Stimulated activated CD4-positive, alpha-beta T cell treated with anti-CD3 and anti-CD28 coated beads, Interleukin-4, amount 100 ng/mL, for 1 hour (primary cell): ENCODE results near the gene SRC.
A peak's percentile ranks its signal among the peaks of the same experiment; 100 is the strongest.

Experiments used
- DNase-seq: peaks from one replicate; pipeline ENCODE4 v3.0.0-alpha.2; 2020

The SRC gene

DNA sequence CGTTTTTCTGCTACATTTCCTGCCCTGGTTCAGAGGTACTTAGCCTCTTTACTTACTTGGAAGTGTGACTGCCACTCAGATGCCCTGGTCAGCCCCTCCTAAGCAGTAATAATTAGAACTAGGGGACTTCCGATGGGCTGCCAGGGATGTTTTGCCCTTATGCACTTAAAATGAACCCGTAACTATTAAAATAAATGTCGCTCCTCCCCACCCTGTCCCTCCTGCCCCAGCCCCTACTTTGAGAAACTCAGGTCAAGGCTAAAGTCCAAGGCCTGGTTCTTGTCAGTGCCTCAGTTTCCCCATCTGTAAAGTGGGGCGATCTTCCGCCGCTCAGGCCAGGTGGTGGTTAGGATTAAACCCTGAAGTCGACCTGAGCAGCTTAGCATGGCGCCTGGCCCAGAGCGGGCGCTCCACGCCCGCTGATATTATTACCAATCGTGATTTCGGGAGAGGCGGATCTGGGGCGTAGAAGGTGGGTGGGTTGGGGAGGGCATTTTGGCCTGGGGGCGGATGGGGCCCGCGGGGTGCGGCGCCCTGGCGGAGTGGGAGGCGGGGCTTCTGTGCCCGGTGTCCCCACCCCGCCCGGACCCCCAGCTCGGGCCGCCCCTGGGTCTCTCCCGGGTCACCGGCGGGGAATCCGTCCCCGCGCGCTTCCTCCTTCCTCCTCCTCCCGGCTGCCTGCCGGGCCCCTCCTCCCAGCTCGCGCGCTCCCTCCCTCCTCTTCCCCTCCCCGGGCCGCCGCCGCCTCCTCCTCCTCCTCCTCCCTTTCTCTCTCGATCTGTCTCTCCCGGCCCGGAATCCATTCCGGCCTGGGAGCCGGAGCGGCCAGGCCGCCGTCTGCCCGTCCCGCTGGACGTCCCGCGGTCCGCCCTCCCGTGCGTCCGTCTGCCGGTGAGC lies at the start of gene SRC:
TSS of gene SRC (plus strand) at position 802 of the 897 bp plus-strand sequence. CDS start 38,014 bp downstream, outside the sequence.
- peak; percentile 54 for DNase-seq

DNA sequence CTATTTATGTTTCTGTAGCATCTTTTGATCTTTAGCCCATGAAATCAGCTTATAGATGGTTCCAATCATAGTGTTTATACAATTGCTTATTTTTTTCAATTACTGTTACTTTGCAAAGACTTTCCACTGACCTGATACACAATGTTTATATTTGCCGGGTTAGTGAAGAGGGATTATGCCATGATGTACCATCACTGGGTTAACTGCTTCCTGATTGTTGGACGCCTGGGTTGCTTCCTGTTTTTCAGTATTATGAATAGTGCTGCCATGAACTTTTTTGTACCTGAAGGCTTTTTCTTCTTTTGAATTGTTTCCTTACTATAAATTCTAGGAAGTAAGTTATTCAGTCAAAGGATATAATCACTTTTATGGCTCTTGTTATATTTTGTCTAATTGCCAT lies 49.6 kb upstream of the SRC start:
- no peak for DNase-seq

DNA sequence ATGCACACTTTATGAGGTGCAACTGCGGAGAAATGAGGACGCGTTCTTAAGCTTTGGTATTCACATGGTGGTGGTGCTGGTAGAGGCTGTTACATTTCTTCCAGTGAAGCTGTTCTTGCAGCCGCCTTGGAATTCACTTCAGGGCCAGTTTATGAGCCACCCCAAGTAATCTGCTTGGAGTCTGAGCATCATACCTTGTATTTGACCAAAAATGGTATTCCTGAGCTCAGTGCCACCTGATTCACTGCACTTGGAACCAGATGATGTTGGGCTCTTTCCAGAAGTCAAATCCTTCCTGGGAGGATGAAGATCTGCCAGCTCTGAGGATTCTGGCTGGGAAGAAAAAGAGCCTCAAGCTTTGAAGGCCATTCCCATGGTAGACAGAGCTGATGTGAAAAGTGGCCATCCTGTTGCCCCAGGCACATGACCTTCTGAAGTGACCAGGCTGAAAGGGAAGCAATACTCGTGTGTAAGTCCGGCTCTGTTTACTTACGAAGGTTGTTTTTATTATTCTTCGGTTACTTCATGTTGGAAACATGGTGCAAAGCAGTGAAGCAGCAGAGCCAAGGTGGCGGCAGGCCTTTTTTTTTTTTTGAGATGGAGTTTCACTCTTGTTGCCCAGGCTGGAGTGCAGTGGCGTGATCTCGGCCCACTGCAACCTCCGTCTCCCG lies 48.7 kb upstream of the SRC start:
- no peak for DNase-seq

DNA sequence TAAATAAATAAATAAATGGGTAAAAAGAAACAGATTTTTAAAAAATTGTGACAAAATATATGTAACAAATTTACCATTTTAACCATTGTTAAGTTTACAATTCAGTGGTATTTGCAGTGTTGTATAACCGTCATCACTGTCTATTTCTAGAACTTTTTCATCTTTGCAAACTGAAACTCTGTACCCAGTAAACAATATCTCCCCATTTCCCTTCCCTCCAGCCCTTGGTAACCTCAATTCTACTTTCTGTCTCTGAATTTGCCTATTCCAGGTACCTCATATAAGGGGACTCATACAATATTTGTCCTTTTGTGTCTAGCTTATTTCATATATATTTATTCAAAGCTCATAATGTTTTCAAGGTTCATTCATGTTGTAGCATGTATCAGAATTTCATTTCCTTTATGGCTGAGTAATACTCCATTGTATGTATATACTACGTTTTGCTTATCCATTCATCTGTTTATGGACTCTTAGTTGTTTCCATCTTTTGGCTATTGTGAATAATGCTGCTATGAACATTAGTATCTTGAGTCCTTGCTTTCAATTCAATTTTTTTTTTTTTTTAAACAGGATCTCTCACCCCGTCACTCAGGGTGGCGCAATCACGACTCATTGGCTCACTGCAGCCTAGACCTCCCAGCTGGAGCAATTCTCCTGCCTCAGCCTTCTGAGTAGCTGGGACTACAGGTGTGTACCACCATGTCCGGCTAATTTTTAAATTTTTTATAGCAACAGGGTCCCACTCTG lies 47.6 kb upstream of the SRC start:
- no peak for DNase-seq

DNA sequence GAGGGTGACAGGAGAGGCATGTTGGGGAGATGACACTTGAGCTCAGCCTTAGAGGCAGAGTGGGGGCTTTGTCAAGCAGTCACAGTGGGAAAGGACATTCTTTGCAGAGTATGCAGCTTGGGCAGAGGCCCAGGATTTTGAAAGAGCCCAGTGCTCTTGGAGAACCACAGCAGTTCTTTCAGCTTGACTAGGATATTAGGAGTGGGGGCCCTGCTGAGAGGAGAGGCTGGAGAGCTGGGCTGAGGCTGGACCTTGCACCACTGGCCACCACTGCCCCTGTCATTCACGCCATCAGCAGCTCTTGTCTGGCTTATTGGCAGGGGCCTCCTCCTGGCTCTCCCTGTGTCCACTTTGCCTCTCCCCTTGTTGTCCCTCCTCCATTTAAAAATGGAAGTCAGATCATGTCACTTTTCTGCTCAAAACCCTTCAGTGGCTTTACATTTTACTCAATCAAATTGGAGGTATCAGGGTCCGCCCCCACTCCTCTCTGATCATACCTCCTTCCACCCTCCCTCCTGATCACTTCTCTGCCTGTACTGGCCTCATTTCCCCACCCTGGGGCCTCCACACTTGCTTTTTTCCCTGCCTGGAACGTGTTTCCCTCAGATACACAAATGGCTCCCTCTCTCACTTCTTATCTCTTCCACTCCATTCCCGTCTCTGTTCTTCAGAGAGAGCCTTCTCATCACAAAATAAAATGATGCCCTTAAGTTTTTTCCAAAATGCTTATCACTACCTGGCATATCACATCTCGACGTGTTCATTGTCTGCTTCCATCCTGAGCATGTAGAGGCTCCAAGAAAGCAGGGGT lies 46.0 kb upstream of the SRC start:
- DNase-seq, result no peak

DNA sequence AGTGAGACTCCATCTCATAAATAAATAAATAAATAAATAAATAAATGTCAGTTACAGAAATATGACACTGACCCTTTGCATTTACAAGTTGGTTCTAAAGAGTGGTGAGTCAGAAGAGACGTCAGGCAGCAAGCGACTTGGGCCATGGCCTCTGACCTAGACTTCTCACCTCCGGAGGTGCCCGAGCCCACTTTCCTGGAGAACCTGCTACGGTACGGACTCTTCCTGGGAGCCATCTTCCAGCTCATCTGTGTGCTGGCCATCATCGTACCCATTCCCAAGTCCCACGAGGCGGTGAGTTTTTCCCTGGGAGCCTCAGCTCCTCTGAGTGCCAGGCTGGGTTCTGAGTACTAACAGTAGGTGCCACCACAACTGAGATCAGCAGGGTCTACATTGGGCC lies 44.8 kb upstream of the SRC start:
- DNase-seq, result no peak

DNA sequence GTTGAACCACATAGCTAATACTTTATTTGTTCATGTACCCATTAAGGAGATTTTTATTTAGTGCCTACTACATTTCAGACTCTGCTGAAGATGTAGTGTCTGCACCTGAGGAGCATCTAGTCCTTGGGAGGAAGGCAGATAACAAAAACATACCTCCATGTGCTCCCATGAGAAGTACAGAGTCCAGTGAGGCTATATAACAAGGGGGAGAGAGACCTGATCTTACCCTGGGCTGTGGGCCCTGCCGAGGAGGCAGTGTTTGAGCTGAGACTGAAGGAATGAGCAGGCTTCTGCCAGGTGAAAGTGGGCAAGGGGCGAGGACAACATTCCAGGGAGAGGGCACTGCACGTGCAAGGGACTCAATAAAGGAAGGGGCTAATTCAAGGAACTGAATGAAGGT lies 44.4 kb upstream of the SRC start:
- DNase-seq, result no peak

DNA sequence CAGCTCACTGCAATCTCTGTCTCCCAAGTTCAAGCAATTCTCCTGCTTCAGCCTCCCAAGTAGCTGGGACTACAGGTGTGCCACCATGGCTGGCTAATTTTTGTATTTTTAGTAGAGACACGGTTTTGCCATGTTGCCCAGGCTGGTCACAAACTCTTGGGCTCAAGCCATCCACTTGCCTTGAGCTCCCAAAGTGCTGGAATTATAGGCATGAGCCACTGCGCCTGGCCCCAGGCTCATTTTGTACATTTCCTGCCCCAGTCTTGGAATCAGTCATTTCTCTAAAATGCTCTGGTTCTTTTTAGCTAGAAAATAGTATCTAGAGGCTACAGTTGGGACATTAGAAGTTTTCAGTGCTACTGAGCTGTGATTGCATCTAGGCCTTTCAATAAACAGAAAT lies 43.0 kb upstream of the SRC start:
- DNase-seq, result no peak

DNA sequence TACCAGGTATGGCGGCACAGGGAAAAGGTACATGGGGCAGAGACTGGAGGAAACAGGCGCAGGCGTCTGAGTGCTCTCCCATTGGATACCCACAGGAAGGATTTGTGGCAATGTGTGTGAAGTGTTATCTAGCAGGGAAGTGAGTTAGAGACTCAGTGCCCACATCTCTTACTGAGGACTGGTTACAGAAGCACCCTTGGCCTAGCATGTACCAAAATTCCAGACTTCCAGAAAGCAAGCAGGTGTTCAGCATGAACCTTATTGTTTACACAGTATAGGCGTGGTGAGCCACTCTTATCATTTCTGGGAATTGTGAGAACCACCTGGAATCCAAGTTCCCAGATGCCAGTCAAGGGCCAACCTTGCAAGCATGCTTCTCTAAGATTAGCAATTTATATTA lies 42.3 kb upstream of the SRC start:
- DNase-seq, result no peak

DNA sequence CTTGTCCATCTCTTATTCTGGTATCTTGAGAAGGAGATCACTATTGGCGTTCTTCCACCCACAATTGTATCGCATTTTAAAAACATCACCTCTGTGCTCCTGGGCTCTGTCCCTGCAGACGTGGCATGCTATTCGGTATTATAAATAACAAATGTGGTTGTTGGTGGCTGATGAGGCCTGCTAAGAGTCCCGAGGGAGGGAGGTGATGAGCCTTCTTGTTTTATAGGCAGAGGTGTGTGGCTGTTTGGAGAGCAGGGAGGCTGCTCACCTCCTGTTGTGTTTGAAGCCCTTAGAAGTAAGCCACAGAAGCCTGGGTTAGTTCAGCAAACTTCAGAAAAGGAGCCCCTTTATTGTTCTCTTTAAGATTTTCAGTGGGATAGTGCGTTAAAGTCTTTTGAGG lies 40.9 kb upstream of the SRC start:
- DNase-seq, result no peak

DNA sequence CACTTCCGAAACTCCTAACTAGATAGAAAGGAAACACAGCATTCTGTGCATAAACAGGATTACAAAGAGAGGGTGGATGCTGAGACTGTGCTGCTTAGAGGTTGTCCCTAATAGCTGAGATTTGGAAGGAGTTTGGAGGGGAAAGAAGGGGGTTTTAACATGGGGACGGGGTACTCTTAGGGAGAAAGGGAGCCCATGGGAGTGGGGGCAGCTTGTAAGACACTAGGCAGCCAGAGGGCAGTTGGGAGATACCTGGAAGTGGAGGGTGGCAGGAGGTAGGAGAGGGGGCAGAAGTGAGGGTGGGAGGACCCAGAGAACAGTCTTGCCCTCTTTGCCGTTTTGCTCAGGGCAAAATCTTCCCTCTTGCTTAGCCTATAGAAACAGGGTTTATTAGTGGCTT lies 40.1 kb upstream of the SRC start:
- no peak for DNase-seq

DNA sequence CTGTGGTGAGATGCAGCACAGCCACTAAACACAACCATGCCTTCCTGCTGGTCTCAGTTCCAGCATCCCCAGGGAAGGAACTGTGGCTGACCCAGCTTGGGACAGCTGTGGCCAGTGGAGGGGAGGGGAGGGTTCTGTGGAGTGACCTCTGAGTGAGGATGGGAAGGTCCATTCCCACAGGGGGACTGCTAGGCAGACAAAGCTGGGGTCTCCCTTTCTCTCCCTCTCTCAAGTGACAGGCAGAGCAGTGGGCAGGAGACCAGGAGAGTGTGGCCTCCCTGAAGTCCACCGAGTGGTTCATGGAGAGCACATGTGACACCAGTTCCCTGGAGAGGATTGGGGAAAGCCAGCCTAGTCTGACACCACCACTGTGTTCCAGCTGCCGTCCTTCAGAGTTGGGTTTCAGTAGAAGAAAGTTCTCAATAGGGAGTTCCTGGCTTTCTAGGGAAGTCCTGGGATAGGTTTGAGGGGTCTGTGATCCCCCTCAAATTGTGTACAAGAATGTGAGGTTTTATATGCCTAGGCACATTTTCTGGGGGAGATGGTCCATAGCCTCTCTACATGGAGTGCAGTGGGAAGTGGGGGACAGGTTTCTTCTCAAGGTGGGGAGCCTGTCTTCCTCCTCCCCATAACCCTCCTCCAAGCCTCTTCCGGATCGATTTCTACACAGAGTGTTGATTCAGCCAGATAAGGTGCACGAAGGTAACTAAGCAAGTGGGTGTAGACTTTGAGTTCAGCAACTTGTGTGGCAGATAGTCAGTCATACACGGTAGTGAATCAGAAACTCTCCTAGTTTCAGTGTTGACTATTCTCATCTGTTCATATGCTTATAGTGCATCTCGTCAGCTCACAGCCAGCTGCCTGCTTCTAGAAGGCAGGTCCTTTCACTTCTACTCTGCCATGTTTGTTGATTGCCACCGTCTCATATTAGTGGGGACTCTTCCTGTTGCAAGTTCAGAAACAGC lies 37.6 kb upstream of the SRC start:
- no peak for DNase-seq

DNA sequence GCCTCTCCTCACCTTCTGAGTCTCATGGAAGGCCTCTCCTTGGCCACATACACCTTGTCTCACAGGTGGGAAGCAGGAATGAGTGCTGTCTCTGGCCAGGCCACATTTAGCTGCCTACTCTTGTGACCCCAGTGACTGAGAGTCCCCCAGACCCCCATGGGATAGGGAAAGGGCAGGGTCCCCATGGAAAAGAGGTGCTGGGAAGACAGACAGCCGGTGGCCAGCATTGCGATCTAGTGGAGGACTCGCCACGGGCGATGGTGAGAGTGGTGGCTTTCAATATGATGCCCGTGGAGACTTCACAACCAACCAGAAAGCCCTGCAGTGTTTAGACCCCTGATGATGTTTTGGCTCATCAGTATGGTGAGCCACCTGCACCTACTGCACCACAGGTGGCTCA lies 36.6 kb upstream of the SRC start:
- DNase-seq, result no peak

DNA sequence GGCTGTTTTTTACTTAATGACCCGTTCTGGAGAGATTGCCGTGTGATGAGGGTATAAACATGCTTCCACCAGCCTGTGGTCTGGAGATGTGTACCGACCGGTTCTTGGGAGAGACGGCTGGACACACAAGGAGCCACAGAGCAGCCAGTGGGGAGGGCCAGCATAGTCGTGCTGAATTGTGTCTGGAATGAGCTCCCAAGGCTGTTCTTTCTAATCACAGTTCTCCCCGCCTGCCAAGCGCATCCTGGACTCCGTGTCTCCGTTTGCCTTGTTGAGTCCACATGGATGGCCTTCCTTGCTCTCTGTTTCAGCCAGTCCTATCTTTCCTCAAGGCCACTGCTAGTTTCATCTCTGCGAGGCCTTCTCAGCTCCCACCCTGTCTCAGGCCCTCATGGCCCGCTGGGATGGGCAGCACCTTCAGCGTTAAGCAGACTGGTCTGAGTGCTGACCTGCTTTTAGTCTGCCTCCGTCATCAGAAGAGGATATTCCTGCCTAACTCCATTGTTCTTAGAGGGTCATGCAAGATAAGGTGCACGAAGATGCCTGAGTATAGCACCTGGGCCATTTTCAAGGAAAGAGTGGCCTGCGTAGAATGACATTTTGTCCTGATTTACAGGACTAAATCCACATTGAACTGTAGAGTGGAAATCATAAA lies 35.9 kb upstream of the SRC start:
- no peak for DNase-seq

DNA sequence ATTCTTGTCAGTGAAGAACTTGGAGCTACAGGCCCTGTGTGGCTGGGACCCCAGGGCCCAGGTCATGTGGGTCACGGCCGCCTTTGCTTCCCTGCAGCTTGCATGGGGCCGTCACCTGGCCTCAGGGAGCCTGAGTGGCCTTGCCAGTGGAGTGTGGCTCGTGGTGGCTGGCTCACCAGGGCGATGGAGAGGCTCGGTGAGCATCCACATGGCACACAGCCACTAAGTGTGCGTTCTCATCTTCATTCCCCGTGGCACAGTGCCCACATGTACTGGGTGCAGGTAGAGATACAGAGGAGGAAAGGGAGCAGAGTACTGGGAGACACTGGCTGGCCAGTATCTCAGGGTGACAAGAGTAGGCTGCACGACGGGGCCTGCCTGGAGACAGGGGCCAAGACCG lies 35.0 kb upstream of the SRC start:
- DNase-seq, result no peak

DNA sequence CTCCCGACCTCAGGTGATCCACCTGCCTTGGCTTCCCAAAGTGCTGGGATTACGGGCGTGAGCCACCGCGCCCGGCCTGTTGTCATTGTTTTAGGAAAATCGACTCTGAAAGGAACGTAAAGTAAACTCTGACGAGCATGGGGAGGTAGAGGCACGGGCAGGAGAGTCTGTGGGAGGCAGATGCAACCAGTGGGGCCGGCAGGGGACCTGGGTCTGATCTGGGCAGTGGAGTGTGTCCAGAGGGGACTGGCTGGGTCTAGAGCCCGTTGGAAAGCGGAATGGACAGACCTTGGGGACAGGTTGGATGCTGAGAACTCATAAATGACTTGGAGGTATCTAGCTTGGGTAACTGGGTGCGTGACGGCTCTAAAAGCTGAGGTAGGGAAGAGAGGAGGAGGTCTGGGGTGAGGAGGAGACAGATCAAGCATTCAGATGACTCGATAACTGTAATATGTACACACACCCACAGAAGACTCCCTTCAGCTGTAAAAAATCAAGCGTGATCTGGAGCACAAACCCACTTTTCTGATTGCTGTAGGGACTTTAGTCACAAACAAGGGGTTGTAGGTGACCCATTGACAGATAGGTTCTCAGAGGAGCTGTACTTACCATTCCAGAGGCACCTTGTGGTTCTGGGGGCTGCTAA lies 34.1 kb upstream of the SRC start:
- DNase-seq, result no peak

DNA sequence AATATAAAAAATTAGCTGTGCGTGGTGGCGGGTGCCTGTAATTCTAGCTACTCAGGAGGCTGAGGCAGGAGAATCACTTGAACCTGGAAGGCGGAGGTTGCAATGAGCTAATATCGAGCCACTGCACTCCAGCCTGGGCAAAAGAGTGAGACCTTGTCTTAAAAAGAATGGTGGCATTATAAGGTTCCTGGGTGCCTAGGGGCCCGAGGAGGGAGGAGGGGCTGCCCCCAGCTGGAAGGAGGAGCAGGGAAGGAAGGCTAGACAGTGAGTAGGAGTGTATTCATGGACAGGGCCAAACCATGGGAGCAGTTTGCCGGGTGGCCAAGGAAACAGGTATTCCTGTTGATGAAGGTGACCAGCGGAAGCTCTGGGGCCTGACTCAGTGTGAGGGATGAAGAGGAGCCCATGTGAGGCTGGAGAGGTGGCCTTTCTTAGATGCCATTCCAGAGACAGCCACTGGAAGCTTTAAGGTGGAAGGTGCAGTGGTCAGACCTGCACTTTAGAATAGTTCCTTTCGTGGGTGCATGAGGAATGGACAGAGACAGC lies 32.3 kb upstream of the SRC start:
- DNase-seq, result no peak

DNA sequence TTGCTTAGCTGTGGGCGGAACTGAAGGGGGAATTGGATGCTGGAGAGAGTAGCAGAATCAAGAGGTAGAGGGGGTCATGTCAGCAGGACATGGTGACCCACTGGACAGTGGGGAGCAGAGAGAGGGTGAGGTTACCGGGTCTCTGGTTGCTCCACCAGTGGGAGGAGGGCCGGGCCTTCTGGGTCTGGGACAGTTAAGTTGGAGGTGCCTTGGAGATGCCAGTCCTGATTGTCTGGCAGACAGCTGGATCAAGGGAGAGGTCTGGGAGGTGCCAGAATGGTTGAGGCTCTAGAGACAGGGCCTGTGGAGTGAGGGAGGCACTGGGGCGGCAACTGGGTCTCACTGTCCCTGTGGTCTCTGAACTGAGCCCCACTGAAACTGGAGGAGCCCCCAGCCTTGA lies 31.8 kb upstream of the SRC start:
- DNase-seq, result no peak

DNA sequence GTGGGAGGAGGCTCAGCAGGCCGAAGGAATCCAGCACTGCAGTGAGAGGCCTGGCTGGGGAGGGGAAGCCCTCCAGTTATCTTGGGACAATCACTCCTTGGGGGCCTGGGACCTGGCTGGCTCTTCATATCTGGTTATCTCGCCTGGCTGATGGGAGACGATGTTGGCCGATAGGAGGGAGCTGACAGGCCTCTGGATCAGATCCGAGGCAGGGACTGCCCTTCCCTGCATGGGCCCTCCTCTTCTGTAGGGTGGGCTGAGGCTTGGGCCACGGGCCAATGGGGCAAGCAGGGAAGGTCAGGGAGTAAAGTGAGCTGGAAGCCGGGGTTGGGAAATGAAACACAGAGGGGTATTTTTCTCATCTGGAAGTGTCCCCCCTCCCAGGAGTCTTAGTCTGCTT lies 31.3 kb upstream of the SRC start:
- no peak for DNase-seq

DNA sequence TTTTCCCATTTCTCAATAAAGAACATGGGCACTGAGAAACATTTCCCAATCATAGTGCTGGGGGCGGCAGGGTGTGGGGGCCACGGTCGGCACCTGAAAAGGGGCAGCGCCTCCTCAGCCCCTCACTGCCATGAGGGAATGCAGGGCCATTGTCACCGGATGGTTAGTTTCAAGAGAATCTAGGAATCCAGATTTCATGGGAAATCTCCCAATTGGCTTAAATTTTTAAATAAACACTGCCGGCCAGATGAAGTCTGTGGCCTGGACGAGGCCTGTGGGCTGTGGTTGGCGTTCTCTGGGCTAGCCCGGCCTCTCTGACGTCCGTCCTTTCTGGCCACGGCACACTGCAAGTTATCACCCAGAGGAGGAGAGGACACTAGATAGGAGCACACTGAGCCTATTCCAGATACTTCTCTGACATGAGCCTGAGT lies 30.9 kb upstream of the SRC start:
- no peak for DNase-seq
